ENCODE data around the gene LY6G6D. TPM values are rescaled to one million over a fixed set of nuclear protein-coding genes. Genes with fewer than 3 reads are reported as not detected.
A peak's percentile ranks its signal among the peaks of the same experiment; 100 is the strongest.

LY6G6D gene
- total and polyA plus RNA-seq, 2 of the 13 experiments (the other 11 are each of a cell fraction or from before 2014, with no cell fraction given) = not detected

GRCh38 chr6:31739639-31740396 is 24.7 kb downstream of the LY6G6D start, which contains the start of gene MSH5 (continued):
- TF ChIP-seq ZHX2 (IDR thresholded peaks at IDR 0.05; ENCODE audit: low read depth) = peak; percentile 79; the same call in 1 of the 2 replicates
- TF ChIP-seq ZHX2 (CRISPR knock-in tag; IDR thresholded peaks at IDR 0.05; ENCODE audit: borderline replicate concordance) = no peak; the same call in 1 of the 2 replicates
- no peak for TF ChIP-seq PAF1 (CRISPR knock-in tag; IDR thresholded peaks at IDR 0.05)
- peak; percentile 99 for TF ChIP-seq ZNF451 (CRISPR knock-in tag; IDR thresholded peaks at IDR 0.05)
- TF ChIP-seq KIAA2018 (CRISPR knock-in tag; IDR thresholded peaks at IDR 0.05; ENCODE audit: borderline replicate concordance) = 0 out of 2 replicates have a peak, but pooled peaks have one; percentile 19
- peak; percentile 45; the same call in 1 of the 2 replicates for TF ChIP-seq ZNF768 (CRISPR knock-in tag; IDR thresholded peaks at IDR 0.05)
- peak; percentile 98 for TF ChIP-seq ARNT2 (CRISPR knock-in tag; IDR thresholded peaks at IDR 0.05; ENCODE audit: low read depth)
- peak; percentile 88 for TF ChIP-seq ZNF501 (CRISPR knock-in tag; IDR thresholded peaks at IDR 0.05)
- TF ChIP-seq NFIB (CRISPR knock-in tag; IDR thresholded peaks at IDR 0.05; ENCODE audit: borderline replicate concordance) = peak; percentile 99
- TF ChIP-seq KLF6 (CRISPR knock-in tag; IDR thresholded peaks at IDR 0.05) = 0 out of 2 replicates have a peak, but pooled peaks have one; percentile 53
- peak; percentile 90 for TF ChIP-seq TARDBP (CRISPR knock-in tag; IDR thresholded peaks at IDR 0.05)
- TF ChIP-seq SSRP1 (CRISPR knock-in tag; IDR thresholded peaks at IDR 0.05) = no peak; the same call in 1 of the 2 replicates
- TF ChIP-seq HNRNPH1 (optimal IDR thresholded peaks at IDR 0.05; ENCODE audit: low read depth, low read length) = no peak
- no peak; the same call in 1 of the 2 replicates for TF ChIP-seq ZNF431 (CRISPR knock-in tag; IDR thresholded peaks at IDR 0.05; ENCODE audit: borderline replicate concordance, low read depth)

Data from HepG2 (cell line).